GM23338 (cell line): ENCODE data around the gene MAPKAPK3. TPM values are rescaled to one million over a fixed set of nuclear protein-coding genes. Genes with fewer than 3 reads are reported as not detected.

Source experiments
- ATAC-seq: fragments of 200-7000 bp; cut with Tn5 transposase; 3 replicates; pipeline ENCODE4 v1.9.1; 2020
- DNase-seq: peaks from one replicate; pipeline ENCODE4 v3.0.0-alpha.2; 2015; ENCODE audit warnings: low spot score
- H2AFZ ChIP-seq: fragments of 200-600 bp; sonication (generic); 2 replicates; pipeline ENCODE4 v1.8.0; 2016; ENCODE audit warnings: antibody characterized with exemption, mild to moderate bottlenecking, moderate library complexity
- H3F3A ChIP-seq: fragments of 200-600 bp; sonication (generic); replicated peaks from 2 replicates; pipeline ENCODE4 v1.8.0; 2017; ENCODE audit warnings: antibody characterized with exemption, mixed run types, low read depth
- H3K27ac ChIP-seq: fragments of 200-600 bp; sonication (generic); 2 replicates; pipeline ENCODE4 v1.6.1; 2016; ENCODE audit warnings: low read depth
- H3K27me3 ChIP-seq: fragments of 200-600 bp; sonication (generic); 2 replicates; pipeline ENCODE4 v1.8.0; 2016; ENCODE audit warnings: mild to moderate bottlenecking, mixed run types, moderate library complexity; ENCODE audit not compliant: insufficient read depth
- H3K36me3 ChIP-seq: fragments of 200-600 bp; sonication (generic); 2 replicates; pipeline ENCODE4 v1.8.0; 2016; ENCODE audit warnings: mild to moderate bottlenecking; ENCODE audit not compliant: insufficient read depth
- H3K4me1 ChIP-seq: fragments of 200-600 bp; sonication (generic); 2 replicates; pipeline ENCODE4 v1.8.0; 2016; ENCODE audit warnings: mild to moderate bottlenecking, moderate library complexity; ENCODE audit not compliant: insufficient read depth
- H3K4me2 ChIP-seq: fragments of 200-600 bp; sonication (generic); 2 replicates; pipeline ENCODE4 v1.7.1; 2017; ENCODE audit warnings: mixed run types
- H3K4me3 ChIP-seq: fragments of 200-600 bp; sonication (generic); 2 replicates; pipeline ENCODE4 v1.6.1; 2016; ENCODE audit warnings: mixed run types
- H3K79me2 ChIP-seq: fragments of 200-600 bp; sonication (generic); replicated peaks from 2 replicates; pipeline ENCODE4 v1.8.0; 2017; ENCODE audit warnings: mild to moderate bottlenecking; ENCODE audit not compliant: insufficient read depth
- H3K9me2 ChIP-seq: fragments of 200-600 bp; sonication (generic); 2 replicates; pipeline ENCODE4 v1.8.0; 2017; ENCODE audit not compliant: insufficient read depth
- H4K20me1 ChIP-seq: fragments of 200-600 bp; sonication (generic); replicated peaks from 2 replicates; pipeline ENCODE4 v1.8.0; 2017; ENCODE audit warnings: mild to moderate bottlenecking; ENCODE audit not compliant: insufficient read depth
- H3K27ac Mint-ChIP-seq: 2 replicates; pipeline ENCODE4 v1.8.0; 2020; ENCODE audit warnings: inconsistent platforms, mild to moderate bottlenecking, moderate library complexity, mixed read lengths
- H3K27me3 Mint-ChIP-seq: 3 replicates; pipeline ENCODE4 v1.8.0; 2022; ENCODE audit warnings: low read depth, mild to moderate bottlenecking, moderate library complexity, mixed read lengths, inconsistent platforms; ENCODE audit not compliant: insufficient read depth, poor library complexity
- H3K36me3 Mint-ChIP-seq: 3 replicates; pipeline ENCODE4 v1.8.0; 2021; ENCODE audit warnings: low read depth, mild to moderate bottlenecking, inconsistent platforms, moderate library complexity, mixed read lengths
- H3K4me1 Mint-ChIP-seq: 3 replicates; pipeline ENCODE4 v1.8.0; 2020; ENCODE audit warnings: mild to moderate bottlenecking, inconsistent platforms, mixed read lengths
- H3K4me3 Mint-ChIP-seq: 3 replicates; pipeline ENCODE4 v1.8.0; 2021; ENCODE audit warnings: moderate library complexity, mild to moderate bottlenecking, inconsistent platforms, mixed read lengths
- H3K9me3 Mint-ChIP-seq: 3 replicates; pipeline ENCODE4 v1.8.0; 2020; ENCODE audit warnings: moderate library complexity, mild to moderate bottlenecking, inconsistent platforms, mixed read lengths
- CREB1 ChIP-seq: fragments of 250-450 bp; sonication (Bioruptor Pico); IDR thresholded peaks from 2 replicates; pipeline ENCODE4 v1.5.0; 2020; ENCODE audit warnings: low read depth, mild to moderate bottlenecking, moderate library complexity
- CTCF ChIP-seq, 2 experiments: fragments of 200-600 bp in 1 of 2; sonication (generic) in 1 of 2; conservative IDR thresholded peaks; 2 replicates each; pipeline versions ENCODE4 v1.5.1 to v1.6.1; 2016 to 2017; ENCODE audit warnings: antibody characterized with exemption in 2 of 2, low read depth in 2 of 2, mild to moderate bottlenecking in 2 of 2, moderate library complexity in 1 of 2
- ETS1 ChIP-seq: IDR thresholded peaks from 2 replicates; pipeline ENCODE4 v1.6.1; 2016; ENCODE audit warnings: antibody characterized with exemption
- EZH2 ChIP-seq: fragments of 200-600 bp; sonication (generic); IDR thresholded peaks from one replicate; pipeline ENCODE4 v1.8.0; 2017; ENCODE audit warnings: antibody characterized with exemption, mild to moderate bottlenecking, low read depth; ENCODE audit not compliant: unreplicated experiment
- EZH2phosphoT487 ChIP-seq: fragments of 200-600 bp; sonication (generic); IDR thresholded peaks from one replicate; pipeline ENCODE4 v1.8.1; 2018; ENCODE audit warnings: antibody characterized with exemption; ENCODE audit not compliant: unreplicated experiment
- JUNB ChIP-seq: IDR thresholded peaks from one replicate; pipeline ENCODE4 v1.6.1; 2016; ENCODE audit warnings: antibody characterized with exemption; ENCODE audit not compliant: unreplicated experiment
- NANOG ChIP-seq: IDR thresholded peaks from 2 replicates; pipeline ENCODE4 v1.6.1; 2016; ENCODE audit warnings: antibody characterized with exemption, borderline replicate concordance
- POLR2AphosphoS5 ChIP-seq: IDR thresholded peaks from 2 replicates; pipeline ENCODE4 v1.6.1; 2016; ENCODE audit warnings: antibody characterized with exemption, low read depth
- REST ChIP-seq: IDR thresholded peaks from one replicate; pipeline ENCODE4 v1.6.1; 2018; ENCODE audit warnings: antibody characterized with exemption; ENCODE audit not compliant: unreplicated experiment
- STAT1 ChIP-seq: IDR thresholded peaks from one replicate; pipeline ENCODE4 v1.6.1; 2016; ENCODE audit warnings: antibody characterized with exemption; ENCODE audit not compliant: unreplicated experiment
- ZNF114 ChIP-seq: fragments of 250-450 bp; sonication (Bioruptor Pico); IDR thresholded peaks from 2 replicates; pipeline ENCODE4 v1.5.0; 2020; ENCODE audit warnings: mild to moderate bottlenecking, moderate library complexity
- ZNF331 ChIP-seq: fragments of 250-450 bp; sonication (Bioruptor Pico); IDR thresholded peaks from 2 replicates; pipeline ENCODE4 v1.5.0; 2020; ENCODE audit warnings: low read depth, mild to moderate bottlenecking, moderate library complexity
- polyA plus RNA-seq: library from polyadenylated mRNA; unstranded; fragments of >200 nt; fragmentation: Nextera tagmentation; extraction: Ambion mirVana; gene quantifications from 2 replicates; pipeline ENCODE4 v1.2.1, GENCODE V29; 2016
- total RNA-seq: library from RNA; depleted of rRNA; stranded (reverse); fragments of >200 nt; shearing (Covaris generic); gene quantifications from 2 replicates; pipeline ENCODE4 v1.2.3, GENCODE V29; 2014

MAPKAPK3 gene
- total and polyA plus RNA-seq, 2 experiments from 2014 or later = 16.5 to 51.1 TPM

GRCh38 chr3:50655009-50655830, 38.3 kb downstream of the MAPKAPK3 start:
- Mint-ChIP-seq H3K36me3 (no peaks in the 10 kb centered on the region; the same call in 2 of the 3 replicates), H3K4me1 (peaks cover 18% of the 10 kb centered on the region), H3K4me3 (no peak overlapping the region), H3K9me3 (no peaks in the 10 kb centered on the region), H3K27me3 (peaks cover 7% of the 10 kb centered on the region), H3K27ac (no peak overlapping the region)
- DNase-seq (no peak), ATAC-seq (no peak)
- Histone ChIP-seq H4K20me1 (no peaks in the 10 kb centered on the region), H3K9me2 (no peaks in the 10 kb centered on the region; the same call in 1 of the 2 replicates), H3K79me2 (no peaks in the 10 kb centered on the region), H3F3A (0 out of 2 replicates have a peak, but pooled peaks cover 5% of the 10 kb centered on the region), H3K4me1 (peaks cover 13% of the 10 kb centered on the region), H2AFZ (no peak overlapping the region), H3K27ac (no peak overlapping the region), H3K27me3 (no peaks in the 10 kb centered on the region), H3K36me3 (no peaks in the 10 kb centered on the region), H3K4me2 (no peak overlapping the region), H3K4me3 (no peak overlapping the region)
- TF ChIP-seq ZNF331 (CRISPR knock-in tag) (no peak), CTCF (conservative IDR thresholded peaks at IDR 0.05; ENCODE audit: low read depth in 2 of 2) (no peak), EZH2 (no peak), POLR2AphosphoS5 (no peak), EZH2phosphoT487 (no peak), JUNB (no peak), ETS1 (no peak), CREB1 (CRISPR knock-in tag) (no peak), STAT1 (no peak)

GRCh38 chr3:50656417-50657195, 39.7 kb downstream of the MAPKAPK3 start:
- H3K36me3 ChIP-seq = no peaks in the 10 kb centered on the region
- no peak overlapping the region for H3K4me2 ChIP-seq
- H3K36me3 Mint-ChIP-seq = no peaks in the 10 kb centered on the region
- peaks cover 11% of the 10 kb centered on the region for H3K4me1 ChIP-seq
- no peaks in the 10 kb centered on the region for H4K20me1 ChIP-seq
- H2AFZ ChIP-seq = no peak overlapping the region
- no peaks in the 10 kb centered on the region; the same call in 1 of the 2 replicates for H3K9me2 ChIP-seq
- H3K9me3 Mint-ChIP-seq = no peaks in the 10 kb centered on the region
- H3K4me3 Mint-ChIP-seq = no peak overlapping the region
- no peak overlapping the region for H3K27ac Mint-ChIP-seq
- ATAC-seq (no peak), DNase-seq (no peak)
- H3K27me3 ChIP-seq = no peaks in the 10 kb centered on the region
- H3F3A ChIP-seq = 0 out of 2 replicates have a peak, but pooled peaks cover 5% of the 10 kb centered on the region
- H3K27ac ChIP-seq = no peak overlapping the region
- no peak overlapping the region for H3K4me3 ChIP-seq
- H3K4me1 Mint-ChIP-seq = peaks cover 9% of the 10 kb centered on the region
- H3K79me2 ChIP-seq = no peaks in the 10 kb centered on the region
- H3K27me3 Mint-ChIP-seq = peaks cover 7% of the 10 kb centered on the region
- TF ChIP-seq NANOG (no peak), ZNF331 (CRISPR knock-in tag) (no peak), ZNF114 (CRISPR knock-in tag) (no peak), STAT1 (no peak), REST (no peak), JUNB (no peak), ETS1 (no peak), CREB1 (CRISPR knock-in tag) (no peak), EZH2 (no peak), EZH2phosphoT487 (no peak), POLR2AphosphoS5 (no peak)
